HepG2 (cell line): ENCODE results near the gene CCBE1. TPM values are rescaled to one million over a fixed set of nuclear protein-coding genes. Genes with fewer than 3 reads are reported as not detected.

Source experiments
- ATAC-seq: fragments of 200-7000 bp; cut with Tn5 transposase; 3 replicates; pipeline ENCODE4 v1.9.1; 2020; ENCODE audit warnings: mild to moderate bottlenecking, moderate library complexity
- BruUV-seq: library from RNA; stranded (reverse); fragments of 400-500 nt; replicated peaks from 2 replicates; lab custom pipeline; 2021; lab: Mats Ljungman, UMichigan
- CTCF ChIA-PET: fragments of 300-600 bp; formaldehyde crosslinking; extraction: SDS; loops from one replicate; lab custom pipeline; 2021; ENCODE audit warnings: low total read pairs, inconsistent platforms, low intra/inter-chr PET ratio; lab: Yijun Ruan, JAX
- POLR2A ChIA-PET: fragments of 350-600 bp; sonication (Branson Sonifier 250); formaldehyde crosslinking; loops from one replicate; lab custom pipeline; 2020; ENCODE audit warnings: antibody characterized with exemption, inconsistent platforms; lab: Yijun Ruan, JAX
- DNase-seq: peaks from one replicate; pipeline ENCODE4 v3.0.0-alpha.2; 2015; ENCODE audit warnings: low spot score
- FAIRE-seq: peaks from 3 replicates; lab custom pipeline; 2011; peaks lifted over from hg19 to GRCh38; lab: Jason Lieb, UNC
- H2AFZ ChIP-seq: one replicate; pipeline ENCODE4 v1.6.1; 2011; ENCODE audit warnings: low read length, inconsistent platforms
- H3K27ac ChIP-seq: fragments of 300-600 bp; 3 replicates; pipeline ENCODE4 v1.8.0; 2011; ENCODE audit warnings: mixed run types, mild to moderate bottlenecking, mixed read lengths, low read length, inconsistent platforms; ENCODE audit not compliant: insufficient read depth; ENCODE audit errors: extremely low read length
- H3K27me3 ChIP-seq, 2 experiments: fragments of 200-600 bp in 1 of 2; 2 replicates in 1 of 2; 3 replicates in 1 of 2; pipeline versions ENCODE4 v1.6.0 to v1.8.0; 2011; ENCODE audit warnings: low read length in 2 of 2, mild to moderate bottlenecking in 2 of 2, moderate library complexity in 2 of 2, inconsistent platforms in 1 of 2; ENCODE audit not compliant: insufficient read depth in 2 of 2, control insufficient read depth in 1 of 2
- H3K36me3 ChIP-seq, 2 experiments: fragments of 200-600 bp in 1 of 2; replicated peaks in 1 of 2; 2 replicates in 1 of 2; 3 replicates in 1 of 2; pipeline versions ENCODE4 v1.5.1 to v1.8.0; 2011; ENCODE audit warnings: low read length in 2 of 2, inconsistent platforms in 1 of 2; ENCODE audit not compliant: insufficient read depth in 2 of 2, control insufficient read depth in 1 of 2
- H3K4me1 ChIP-seq: 2 replicates; pipeline ENCODE4 v1.5.1; 2012; ENCODE audit warnings: low read length, inconsistent platforms; ENCODE audit not compliant: insufficient read depth
- H3K4me2 ChIP-seq: 2 replicates; pipeline ENCODE4 v1.6.0; 2011; ENCODE audit warnings: low read depth, low read length, inconsistent platforms
- H3K4me3 ChIP-seq, 3 experiments: fragments of 200-600 bp in 1 of 3; sonication (generic), shearing (Covaris generic) in 1 of 3; replicated peaks in 1 of 3; 2 replicates each; pipeline ENCODE4 v1.5.1; 2011 to 2016; ENCODE audit warnings: low read length in 3 of 3, inconsistent platforms in 2 of 3, low read depth in 2 of 3, mild to moderate bottlenecking in 2 of 3, control low read depth in 1 of 3, mixed read lengths in 1 of 3; ENCODE audit not compliant: insufficient read depth in 1 of 3
- H3K79me2 ChIP-seq: one replicate; pipeline ENCODE4 v1.6.1; 2011; ENCODE audit warnings: low read length, inconsistent platforms; ENCODE audit not compliant: insufficient read depth
- H3K9ac ChIP-seq: 2 replicates; pipeline ENCODE4 v1.6.0; 2011; ENCODE audit warnings: mild to moderate bottlenecking, low read depth, low read length, inconsistent platforms; ENCODE audit not compliant: insufficient read depth
- H3K9me3 ChIP-seq: 2 replicates; pipeline ENCODE4 v1.5.1; 2012; ENCODE audit warnings: mild to moderate bottlenecking, low read length
- H4K20me1 ChIP-seq: 2 replicates; pipeline ENCODE4 v1.6.0; 2011; ENCODE audit warnings: inconsistent platforms, mild to moderate bottlenecking, low read length, moderate library complexity; ENCODE audit not compliant: insufficient read depth
- GFI1 ChIP-seq: sonication (generic); formaldehyde crosslinking; IDR thresholded peaks from 2 replicates; pipeline ENCODE4 v1.5.0; 2020; ENCODE audit warnings: missing genetic modification reagents, mild to moderate bottlenecking, borderline replicate concordance
- GPBP1L1 ChIP-seq: sonication (generic); formaldehyde crosslinking; IDR thresholded peaks from 2 replicates; pipeline ENCODE4 v1.5.0; 2020; ENCODE audit warnings: mild to moderate bottlenecking, missing genetic modification reagents
- HNRNPK ChIP-seq: fragments of 200-400 bp; formaldehyde crosslinking; IDR thresholded peaks from 2 replicates; pipeline ENCODE4 v1.6.1; 2018; ENCODE audit warnings: low read length, low read depth, moderate library complexity, mild to moderate bottlenecking; ENCODE audit not compliant: poor library complexity, severe bottlenecking
- IRX3 ChIP-seq: sonication (generic); formaldehyde crosslinking; IDR thresholded peaks from 2 replicates; pipeline ENCODE4 v1.8.1; 2023; ENCODE audit warnings: mild to moderate bottlenecking, low read depth, missing genetic modification reagents, borderline replicate concordance
- KLF13 ChIP-seq: sonication (generic); formaldehyde crosslinking; IDR thresholded peaks from 2 replicates; pipeline ENCODE4 v1.4.0; 2020; ENCODE audit warnings: mild to moderate bottlenecking, missing genetic modification reagents
- TCF7L2 ChIP-seq: IDR thresholded peaks from 2 replicates; pipeline ENCODE4 v1.6.1; 2011; ENCODE audit warnings: mild to moderate bottlenecking, low read depth, low read length, moderate library complexity
- TOE1 ChIP-seq: sonication (generic); formaldehyde crosslinking; IDR thresholded peaks from 2 replicates; pipeline ENCODE4 v1.4.0; 2020; ENCODE audit warnings: mild to moderate bottlenecking, missing genetic modification reagents
- WGBS: methylation state at CpG from one replicate; pipeline ENCODE4 v1.1.6; 2017; ENCODE audit warnings: low lambda C conversion rate; 5-methylcytosine and 5-hydroxymethylcytosine counted together
- in situ Hi-C: cut with HindIII; loops from 2 replicates; pipeline ENCODE4 v1.10.0; 2017; ENCODE audit warnings: low pct_unique_long_range_greater_than_20kb; ENCODE audit not compliant: extremely low pct_ligation_motif_present
- intact Hi-C: fragments of 100-400 bp; cut with micrococcal nuclease; formaldehyde crosslinking; loops from one replicate; pipeline ENCODE4 v1.10.0; 2022; ENCODE audit not compliant: unreplicated experiment
- polyA plus RNA-seq, 8 experiments: library from polyadenylated mRNA; depleted of rRNA in 3 of 8; stranded (reverse) in 7 of 8; unstranded in 1 of 8; fragments of >200 nt; fragmentation: Illumina TruSeq in 4 of 8; extraction: Trizol in 4 of 8; gene quantifications; 2 replicates each; pipeline versions ENCODE4 v1.2.1 to v1.2.3, GENCODE V29; 2011 to 2016; ENCODE audit warnings: low read depth in 4 of 8, missing spikeins in 1 of 8, mixed read lengths in 1 of 8; ENCODE audit not compliant: insufficient read depth in 1 of 8
- total RNA-seq, 5 experiments: library from RNA; depleted of rRNA; stranded (reverse); fragments of >200 nt; fragmentation: Illumina TruSeq; extraction: Trizol; gene quantifications; 2 replicates each; pipeline ENCODE4 v1.2.3, GENCODE V29; 2016; ENCODE audit warnings: low read depth in 1 of 5
- TF ChIP-seq, protein P1 (sequence below): sonication (generic); formaldehyde crosslinking; conservative IDR thresholded peaks from 2 replicates; pipeline ENCODE4 v1.4.0; 2020; ENCODE audit warnings: mild to moderate bottlenecking, missing genetic modification reagents, moderate library complexity

CCBE1 gene
- total and polyA plus RNA-seq, 2 of the 13 experiments (the other 11 are each of a cell fraction or from before 2014, with no cell fraction given), result not detected

DNA sequence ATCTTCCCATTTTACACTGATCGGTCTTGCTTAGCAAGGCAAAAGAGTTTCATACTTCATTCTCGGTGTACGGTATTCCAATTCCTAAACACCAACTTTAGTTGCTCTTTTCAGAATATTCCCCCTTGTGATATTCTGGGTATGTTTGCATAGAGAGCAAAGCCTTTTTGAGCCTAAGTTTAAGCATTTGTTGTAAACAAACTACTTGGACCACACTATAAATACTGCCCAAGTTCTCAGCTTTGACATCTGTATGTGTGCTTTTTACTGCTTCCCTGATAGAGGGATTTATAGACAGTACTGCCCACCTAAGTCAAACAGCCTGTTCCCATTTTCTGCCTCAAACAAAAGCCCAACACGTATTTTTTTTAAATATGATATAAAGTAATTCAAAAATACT is 36.9 kb downstream of the CCBE1 start (continued):
- TF ChIP-seq, protein P1, sequence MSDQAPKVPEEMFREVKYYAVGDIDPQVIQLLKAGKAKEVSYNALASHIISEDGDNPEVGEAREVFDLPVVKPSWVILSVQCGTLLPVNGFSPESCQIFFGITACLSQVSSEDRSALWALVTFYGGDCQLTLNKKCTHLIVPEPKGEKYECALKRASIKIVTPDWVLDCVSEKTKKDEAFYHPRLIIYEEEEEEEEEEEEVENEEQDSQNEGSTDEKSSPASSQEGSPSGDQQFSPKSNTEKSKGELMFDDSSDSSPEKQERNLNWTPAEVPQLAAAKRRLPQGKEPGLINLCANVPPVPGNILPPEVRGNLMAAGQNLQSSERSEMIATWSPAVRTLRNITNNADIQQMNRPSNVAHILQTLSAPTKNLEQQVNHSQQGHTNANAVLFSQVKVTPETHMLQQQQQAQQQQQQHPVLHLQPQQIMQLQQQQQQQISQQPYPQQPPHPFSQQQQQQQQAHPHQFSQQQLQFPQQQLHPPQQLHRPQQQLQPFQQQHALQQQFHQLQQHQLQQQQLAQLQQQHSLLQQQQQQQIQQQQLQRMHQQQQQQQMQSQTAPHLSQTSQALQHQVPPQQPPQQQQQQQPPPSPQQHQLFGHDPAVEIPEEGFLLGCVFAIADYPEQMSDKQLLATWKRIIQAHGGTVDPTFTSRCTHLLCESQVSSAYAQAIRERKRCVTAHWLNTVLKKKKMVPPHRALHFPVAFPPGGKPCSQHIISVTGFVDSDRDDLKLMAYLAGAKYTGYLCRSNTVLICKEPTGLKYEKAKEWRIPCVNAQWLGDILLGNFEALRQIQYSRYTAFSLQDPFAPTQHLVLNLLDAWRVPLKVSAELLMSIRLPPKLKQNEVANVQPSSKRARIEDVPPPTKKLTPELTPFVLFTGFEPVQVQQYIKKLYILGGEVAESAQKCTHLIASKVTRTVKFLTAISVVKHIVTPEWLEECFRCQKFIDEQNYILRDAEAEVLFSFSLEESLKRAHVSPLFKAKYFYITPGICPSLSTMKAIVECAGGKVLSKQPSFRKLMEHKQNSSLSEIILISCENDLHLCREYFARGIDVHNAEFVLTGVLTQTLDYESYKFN (CRISPR knock-in tag), result no peak
- TF ChIP-seq KLF13 (CRISPR knock-in tag) (no peak), HNRNPK (no peak), GFI1 (CRISPR knock-in tag) (no peak), TOE1 (CRISPR knock-in tag) (no peak)
- TF ChIP-seq, all 625 proteins: peak for 0

GRCh38 chr18:59659508-59660170 is 37.6 kb downstream of the CCBE1 start:
- Histone ChIP-seq H3K4me1 (no peaks in the 10 kb centered on the region), H3K36me3 (no peaks in the 10 kb centered on the region), H3K27me3 (peaks cover 1 to 11% of the 10 kb centered on the region in 2 experiments; a peak in 2 of 5 replicates), H3K27ac (no peak overlapping the region), H3K4me3 (no peak overlapping the region), H3K9ac (no peak overlapping the region), H2AFZ (no peak overlapping the region), H3K4me2 (no peak overlapping the region), H3K9me3 (no peaks in the 10 kb centered on the region), H4K20me1 (no peaks in the 10 kb centered on the region), H3K79me2 (no peaks in the 10 kb centered on the region)
- no TSS peak for BruUV-seq
- POLR2A ChIA-PET, result no interaction called here
- TF ChIP-seq GPBP1L1 (no peak), IRX3 (no peak), TCF7L2 (no peak)
- CTCF ChIA-PET, result no interaction called here
- in situ Hi-C loops, result no loop called here
- no peak for FAIRE-seq
- intact Hi-C loops, result no loop called here
- DNase-seq, result no peak
- ATAC-seq, result no peak
- 9% methylated on average over 14 of the region's 14 CpGs for WGBS
